Bone marrow (tissue), 2 donors: ENCODE data around the gene DYNLT1.
A peak's percentile ranks its signal among the peaks of the same experiment; 100 is the strongest.
"Not testable (repeated sequence)": the region's sequence is repeated elsewhere in the genome, so short reads cannot be mapped to it uniquely, and the experiment has no call there.

Experiments
- DNase-seq, 2 donors: peaks; one replicate each; lab custom pipeline; 2025; lab: John Stamatoyannopoulos, UW

The DYNLT1 gene

DNA sequence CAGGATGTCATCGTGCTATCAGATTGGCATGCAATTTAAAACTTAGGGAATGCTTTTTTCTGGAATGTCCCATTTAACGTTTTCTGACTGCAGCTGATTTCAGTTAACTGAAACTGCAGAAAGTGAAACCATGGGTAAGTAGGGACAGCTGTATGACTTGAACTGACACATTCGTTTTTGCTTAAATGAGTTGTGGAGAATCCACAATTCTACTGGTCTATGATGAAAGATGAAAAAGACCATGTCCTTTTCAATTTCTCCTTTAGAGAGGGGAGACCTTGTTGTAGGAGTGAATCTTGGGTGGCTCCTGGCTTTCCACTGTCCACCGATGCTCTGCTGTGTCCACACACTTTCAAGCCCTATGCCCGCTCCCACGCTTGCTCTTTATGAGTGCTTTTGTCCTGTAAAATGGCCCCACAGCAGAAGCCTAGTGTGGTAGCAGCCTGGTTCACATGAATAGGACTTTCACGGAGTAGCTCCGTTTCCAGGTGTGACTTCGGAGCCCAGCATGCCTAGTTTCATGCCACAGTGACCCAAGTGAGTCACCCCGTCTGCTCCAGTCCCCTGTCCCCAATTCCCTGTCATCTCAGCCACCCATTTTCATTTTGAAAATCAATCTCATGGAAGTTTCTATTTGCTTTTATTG is 21.9 kb downstream of the DYNLT1 start:
- no peak for DNase-seq

- no peak for DNase-seq
Observed at GRCh38 chr6:158621694-158622544, 22.6 kb downstream of the DYNLT1 start.

GRCh38 chr6:158620963-158621693 is 23.4 kb downstream of the DYNLT1 start:
- DNase-seq: no peak

- DNase-seq: no peak
Observed at GRCh38 chr6:158619922-158620801, 24.4 kb downstream of the DYNLT1 start.

- DNase-seq: not testable (repeated sequence)
Observed at GRCh38 chr6:158618289-158618688, 26.3 kb downstream of the DYNLT1 start.

- DNase-seq: not testable (repeated sequence)
Observed at GRCh38 chr6:158614606-158615005, 29.9 kb downstream of the DYNLT1 start.

DNA sequence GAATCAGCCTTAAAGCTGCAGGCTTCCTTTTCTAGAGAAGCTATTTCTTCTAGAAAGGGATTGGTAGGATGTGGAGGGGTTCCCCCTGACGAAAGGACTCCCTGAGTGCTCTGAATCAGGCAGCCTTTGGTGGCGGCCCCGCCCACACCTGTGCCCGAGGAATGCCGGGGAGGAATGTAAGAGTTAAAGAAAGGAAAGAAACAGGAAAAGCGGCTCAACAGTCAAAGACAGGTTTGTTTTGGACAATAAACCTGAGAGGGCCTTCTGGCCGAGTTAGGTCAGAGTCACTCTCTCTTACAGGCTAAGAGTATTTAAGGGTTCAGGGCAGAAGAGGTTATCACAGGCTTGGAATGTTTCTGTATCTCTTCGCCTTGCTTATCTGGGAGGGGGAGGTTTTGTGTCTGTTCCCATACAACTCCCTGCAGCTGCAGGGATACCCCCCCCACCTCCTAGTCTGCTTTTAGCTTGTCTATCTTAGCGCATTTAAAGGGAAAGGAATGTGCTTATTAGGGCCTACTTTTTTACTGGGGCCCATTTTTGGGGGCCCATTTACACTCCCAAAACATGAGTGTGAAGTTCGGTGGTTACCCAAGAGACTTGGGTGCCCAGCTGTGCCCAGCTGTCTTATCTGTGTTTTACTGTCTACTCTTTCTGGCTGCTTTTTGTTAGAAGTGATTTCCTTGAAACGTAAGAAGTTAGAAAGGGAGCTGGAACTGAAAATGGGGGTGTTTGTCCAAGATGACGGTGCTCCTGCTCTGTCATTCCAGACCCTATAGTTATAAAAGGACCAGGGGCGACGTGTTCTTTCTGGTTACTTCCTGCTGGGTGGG is 32.8 kb downstream of the DYNLT1 start:
- DNase-seq: no peak

GRCh38 chr6:158611039-158611438 is 33.5 kb downstream of the DYNLT1 start:
- DNase-seq: no peak

GRCh38 chr6:158610319-158610968 is 34.1 kb downstream of the DYNLT1 start:
- DNase-seq: no peak

- DNase-seq: no peak
Observed at GRCh38 chr6:158609455-158610155, 34.9 kb downstream of the DYNLT1 start.

GRCh38 chr6:158608221-158608620 is 36.3 kb downstream of the DYNLT1 start:
- DNase-seq: no peak

- DNase-seq: no peak
Observed at GRCh38 chr6:158607411-158608170, 37.0 kb downstream of the DYNLT1 start.

GRCh38 chr6:158606935-158607334 is 37.6 kb downstream of the DYNLT1 start:
- DNase-seq: no peak

DNA sequence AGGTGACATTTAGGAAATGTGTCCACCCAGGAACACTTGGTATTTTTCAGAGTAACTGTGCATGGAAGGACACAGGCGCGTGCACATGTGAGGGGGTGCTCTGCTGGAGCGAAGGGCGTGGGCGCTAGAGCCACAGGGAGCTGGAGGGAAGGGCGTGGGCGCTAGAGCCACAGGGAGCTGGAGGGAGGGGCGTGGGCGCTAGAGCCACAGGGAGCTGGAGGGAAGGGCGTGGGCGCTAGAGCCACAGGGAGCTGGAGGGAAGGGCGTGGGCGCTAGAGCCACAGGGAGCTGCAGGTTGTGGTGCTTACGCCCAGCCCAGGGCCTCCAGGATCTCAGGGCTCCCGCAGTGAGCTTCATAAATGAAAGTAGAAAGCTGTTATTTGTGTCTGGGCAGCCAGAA is 38.5 kb downstream of the DYNLT1 start:
- DNase-seq: not testable (repeated sequence)

GRCh38 chr6:158605266-158605878 is 39.2 kb downstream of the DYNLT1 start:
- peak in 1 of 2 donors; percentile 38 for DNase-seq

DNA sequence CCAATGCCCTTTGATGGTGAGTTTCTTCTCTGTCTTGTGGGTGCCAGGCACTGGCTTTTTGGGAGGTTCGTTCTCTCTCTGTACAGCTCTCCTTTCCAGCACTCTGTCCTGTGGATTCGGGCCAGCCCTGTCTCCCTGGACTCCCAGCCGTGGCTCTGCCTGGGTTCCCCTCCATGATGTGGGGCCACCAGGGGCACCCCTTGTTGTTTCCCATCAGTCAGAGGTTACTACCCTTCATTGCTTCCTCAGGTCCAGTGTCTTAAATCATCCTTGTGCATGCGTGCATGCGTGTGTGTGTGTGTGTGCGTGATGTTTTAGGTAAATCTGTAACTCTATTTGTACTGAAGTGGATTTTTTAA is 40.5 kb downstream of the DYNLT1 start:
- no peak for DNase-seq

DNA sequence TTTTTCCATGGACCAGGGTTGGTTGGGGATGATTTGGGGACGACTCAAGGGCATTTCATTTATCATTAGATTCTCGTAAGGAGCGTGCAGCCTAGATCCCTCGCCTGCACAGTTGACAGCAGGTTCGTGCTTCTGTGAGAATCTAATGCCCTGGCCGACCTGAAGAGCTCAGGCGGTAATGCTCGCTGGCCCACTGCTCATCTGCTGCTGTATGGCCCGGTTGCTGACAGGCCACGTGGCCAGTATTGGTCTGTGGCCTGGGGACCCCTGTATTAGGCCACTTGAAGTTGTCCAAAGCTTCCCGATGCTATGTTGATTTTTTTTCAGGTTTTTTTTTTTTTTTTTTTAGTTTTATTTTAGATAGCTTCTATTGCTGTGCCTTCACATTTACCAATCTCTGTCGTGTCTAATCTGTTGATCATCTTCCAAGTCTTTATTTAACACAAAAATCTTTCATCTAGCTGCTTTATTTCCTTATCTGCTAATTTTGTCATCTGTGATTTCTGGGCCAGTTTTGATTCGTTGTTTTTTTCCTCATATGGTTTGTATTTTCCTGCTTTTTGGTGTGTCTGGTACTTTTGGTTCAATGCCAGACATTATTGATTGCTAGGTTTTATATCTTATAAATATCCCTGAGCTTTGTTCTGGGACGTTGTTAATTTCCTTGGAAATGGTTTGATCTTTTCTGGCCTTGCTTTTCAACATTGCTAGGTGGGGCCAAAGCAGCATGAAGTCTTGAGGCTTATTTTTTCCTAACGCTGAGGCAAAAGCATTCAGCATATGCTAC is 41.1 kb downstream of the DYNLT1 start:
- DNase-seq: no peak

DNA sequence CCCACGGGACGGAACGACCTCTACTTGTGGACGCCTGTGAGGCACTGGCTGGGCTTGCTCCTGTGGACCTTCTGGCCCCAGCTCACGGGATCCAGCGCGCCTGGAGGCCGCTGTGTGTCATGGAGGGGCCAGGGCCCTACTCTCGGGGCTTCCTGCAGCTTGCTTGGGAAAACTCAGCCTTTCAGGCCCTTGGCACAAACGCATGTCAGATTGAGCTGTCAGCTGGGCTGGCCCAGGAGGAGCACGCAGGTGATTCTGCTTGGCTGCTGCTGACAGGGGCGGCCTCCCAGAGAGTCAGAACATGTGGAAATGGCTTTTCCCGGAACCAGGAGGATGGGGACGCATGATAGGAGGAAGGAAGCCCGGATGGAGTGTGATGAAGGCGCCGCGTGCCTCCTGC is 44.9 kb downstream of the DYNLT1 start:
- DNase-seq: no peak
